Choroid plexus epithelial cell (primary cell): ENCODE data around the gene MRPL54.

Experiments used
- DNase-seq: peaks from one replicate; pipeline ENCODE4 v3.0.0-alpha.2; 2010; ENCODE audit warnings: low read depth
- H3K4me3 ChIP-seq: 2 replicates; pipeline ENCODE4 v1.5.1; 2011; ENCODE audit warnings: low read depth, mild to moderate bottlenecking, control low read depth, low read length, moderate library complexity
- CTCF ChIP-seq: conservative IDR thresholded peaks from 2 replicates; pipeline ENCODE4 v1.5.1; 2011; ENCODE audit warnings: low read depth, mild to moderate bottlenecking, control low read depth, inconsistent platforms, low read length, moderate library complexity

The MRPL54 gene

GRCh38 chr19:3804429-3804828 lies 41.9 kb downstream of the MRPL54 start:
- no peak for DNase-seq
- no peak overlapping the region for H3K4me3 ChIP-seq
- TF ChIP-seq CTCF, result no peak

- no peak for TF ChIP-seq CTCF
- no peak for DNase-seq
- H3K4me3 ChIP-seq, result no peak overlapping the region
These were observed 43.4 kb downstream of the MRPL54 start for GRCh38 chr19:3805859-3806258.

GRCh38 chr19:3807131-3807480 lies 44.6 kb downstream of the MRPL54 start:
- no peak overlapping the region for H3K4me3 ChIP-seq
- no peak for TF ChIP-seq CTCF
- DNase-seq, result no peak

- no peak for DNase-seq
- H3K4me3 ChIP-seq, result no peak overlapping the region
- no peak for TF ChIP-seq CTCF
These were observed 45.3 kb downstream of the MRPL54 start for GRCh38 chr19:3807574-3808354.

- no peak overlapping the region for H3K4me3 ChIP-seq
- no peak for DNase-seq
- no peak for TF ChIP-seq CTCF
These were observed 46.1 kb downstream of the MRPL54 start for GRCh38 chr19:3808420-3809143.

GRCh38 chr19:3809881-3810707 lies 47.6 kb downstream of the MRPL54 start:
- no peak overlapping the region for H3K4me3 ChIP-seq
- DNase-seq, result no peak
- TF ChIP-seq CTCF, result no peak
